Measurements from ENCODE around the gene KLK6. TPM values are rescaled to one million over a fixed set of nuclear protein-coding genes. Genes with fewer than 3 reads are reported as not detected.

KLK6 gene
- total and polyA plus RNA-seq, 2 experiments from 2014 or later: not detected

DNA sequence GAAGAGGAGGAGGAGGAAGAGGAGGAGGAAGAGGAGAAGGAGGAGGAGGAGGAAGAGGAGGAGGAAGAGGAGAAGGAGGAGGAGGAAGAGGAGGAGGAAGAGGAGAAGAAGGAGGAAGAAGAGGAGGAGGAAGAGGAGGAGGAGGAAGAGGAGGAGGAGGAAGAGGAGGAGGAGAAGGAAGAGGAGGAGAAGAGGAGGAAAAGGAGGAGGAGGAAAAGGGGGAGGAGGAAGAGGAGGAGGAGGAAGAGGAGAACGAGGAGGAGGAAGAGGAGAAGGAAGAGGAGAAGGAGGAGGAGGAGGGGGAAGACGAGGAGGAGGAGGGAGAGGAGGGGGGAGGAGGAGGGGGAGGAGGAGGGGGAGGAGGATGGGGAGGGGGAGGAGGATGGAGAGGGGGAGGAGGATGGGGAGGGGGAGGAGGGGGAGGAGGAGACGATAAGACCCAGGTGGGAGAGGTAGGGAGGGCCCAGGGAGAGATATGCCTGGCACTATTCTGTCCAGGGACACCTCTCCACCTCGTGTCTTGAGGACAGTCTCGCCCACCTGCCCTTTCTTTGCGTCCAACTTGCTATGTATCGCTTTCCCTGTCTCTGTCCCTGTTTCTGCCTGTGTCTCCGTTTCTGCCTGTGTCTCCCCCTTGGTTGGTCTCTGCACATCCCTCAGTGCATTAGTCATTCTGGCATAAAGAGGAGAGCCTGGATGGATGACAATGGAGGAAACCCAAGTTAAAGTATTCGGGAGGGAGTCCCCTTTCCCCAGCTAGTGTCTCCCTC is 9.5 kb downstream of the KLK6 start:
- Histone ChIP-seq H3K4me3 (no peak overlapping the region), H3K9me2 (ENCODE audit: insufficient read depth) (no peaks in the 10 kb centered on the region), H3K4me1 (ENCODE audit: insufficient read depth) (no peaks in the 10 kb centered on the region), H3K9me3 (ENCODE audit: low read depth) (no peaks in the 10 kb centered on the region), H3K4me2 (ENCODE audit: unreplicated experiment) (no peak overlapping the region), H3K79me2 (ENCODE audit: insufficient read depth) (no peaks in the 10 kb centered on the region), H4K20me1 (ENCODE audit: insufficient read depth) (no peaks in the 10 kb centered on the region), H3K36me3 (ENCODE audit: low read depth) (no peaks in the 10 kb centered on the region), H3K9ac (no peak overlapping the region), H3K27me3 (replicated peaks; ENCODE audit: insufficient read depth) (0 out of 2 replicates have a peak, but pooled peaks cover 7% of the 10 kb centered on the region), H3F3A (ENCODE audit: insufficient read depth) (no peaks in the 10 kb centered on the region), H2AFZ (no peak overlapping the region), H3K27ac (no peak overlapping the region)
- TF ChIP-seq EZH2phosphoT487 (IDR thresholded peaks at IDR 0.05; ENCODE audit: insufficient read depth, low read depth) (no peak), EZH2 (IDR thresholded peaks at IDR 0.05; ENCODE audit: insufficient read depth, poor library complexity, severe bottlenecking) (no peak)
- peak; percentile 32 for DNase-seq
- in situ Hi-C loops (cut with MboI): no loop called here
- WGBS, 2 experiments (ENCODE audit: low coverage in 1 of 2, low lambda C conversion rate in 2 of 2, missing lambda C conversion rate in 2 of 2): 26 to 49% methylated on average over 7 to 9 of the region's 9 CpGs

- H4K20me1 ChIP-seq (ENCODE audit: insufficient read depth): no peaks in the 10 kb centered on the region
- H3K4me2 ChIP-seq (ENCODE audit: unreplicated experiment): no peak overlapping the region
- DNase-seq: no peak
- no peak overlapping the region for H3K4me3 ChIP-seq
- H3K27me3 ChIP-seq (replicated peaks; ENCODE audit: insufficient read depth): 0 out of 2 replicates have a peak, but pooled peaks cover 7% of the 10 kb centered on the region
- H3K27ac ChIP-seq: no peak overlapping the region
- WGBS, 2 experiments (ENCODE audit: low coverage in 1 of 2, low lambda C conversion rate in 2 of 2, missing lambda C conversion rate in 2 of 2): 29 to 39% methylated on average over 6 to 8 of the region's 8 CpGs
- H2AFZ ChIP-seq: no peak overlapping the region
- no peaks in the 10 kb centered on the region for H3K9me3 ChIP-seq (ENCODE audit: low read depth)
- TF ChIP-seq EZH2phosphoT487 (IDR thresholded peaks at IDR 0.05; ENCODE audit: insufficient read depth, low read depth): no peak
- TF ChIP-seq EZH2 (IDR thresholded peaks at IDR 0.05; ENCODE audit: insufficient read depth, poor library complexity, severe bottlenecking): no peak
- H3K79me2 ChIP-seq (ENCODE audit: insufficient read depth): no peaks in the 10 kb centered on the region
- H3K9me2 ChIP-seq (ENCODE audit: insufficient read depth): no peaks in the 10 kb centered on the region
- no peaks in the 10 kb centered on the region for H3K36me3 ChIP-seq (ENCODE audit: low read depth)
- no peaks in the 10 kb centered on the region for H3K4me1 ChIP-seq (ENCODE audit: insufficient read depth)
- in situ Hi-C loops (cut with MboI): no loop called here
- H3F3A ChIP-seq (ENCODE audit: insufficient read depth): no peaks in the 10 kb centered on the region
- H3K9ac ChIP-seq: no peak overlapping the region
These were observed 11.8 kb downstream of the KLK6 start for GRCh38 chr19:50957587-50957986.

- no peaks in the 10 kb centered on the region for H3K79me2 ChIP-seq (ENCODE audit: insufficient read depth)
- in situ Hi-C loops (cut with MboI): no loop called here
- WGBS, 2 experiments (ENCODE audit: low coverage in 1 of 2, low lambda C conversion rate in 2 of 2, missing lambda C conversion rate in 2 of 2): 0 to 7% methylated on average over 2 to 7 of the region's 7 CpGs
These were observed 16.5 kb downstream of the KLK6 start, which contains the start of gene KLK5 for GRCh38 chr19:50952910-50953309. Gene KLK5, minus strand, starts transcription at chr19:50953038. Its CDS starts 381 bp downstream, at chr19:50952657.

DNA sequence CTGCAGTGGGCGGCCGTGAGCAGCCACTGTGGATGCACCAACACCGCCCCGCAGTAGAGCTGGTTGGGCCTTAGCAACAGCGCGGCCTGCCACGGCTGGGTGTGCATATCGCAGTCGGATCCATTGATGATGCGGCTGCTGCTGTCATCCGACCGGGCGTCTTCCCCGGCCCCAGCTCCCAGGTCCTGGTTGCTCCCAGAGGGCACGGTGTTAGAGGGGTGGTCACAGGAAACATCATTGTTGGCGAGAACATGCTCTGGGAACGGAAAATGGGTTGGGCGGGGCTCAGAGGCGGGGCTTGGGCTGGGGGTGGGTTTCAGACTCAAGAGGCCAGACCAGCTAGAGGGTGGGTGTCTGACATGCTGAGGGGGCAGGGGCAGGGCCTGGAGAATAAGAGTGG is 19.5 kb downstream of the KLK6 start:
- Histone ChIP-seq H3K9me3 (ENCODE audit: low read depth) (no peaks in the 10 kb centered on the region), H3K27me3 (replicated peaks; ENCODE audit: insufficient read depth) (no peaks in the 10 kb centered on the region), H2AFZ (no peak overlapping the region), H3K4me1 (ENCODE audit: insufficient read depth) (no peaks in the 10 kb centered on the region), H3K9me2 (ENCODE audit: insufficient read depth) (no peaks in the 10 kb centered on the region), H3K9ac (no peak overlapping the region), H3K4me2 (ENCODE audit: unreplicated experiment) (no peak overlapping the region), H3K36me3 (ENCODE audit: low read depth) (no peaks in the 10 kb centered on the region), H4K20me1 (ENCODE audit: insufficient read depth) (no peaks in the 10 kb centered on the region), H3F3A (ENCODE audit: insufficient read depth) (no peaks in the 10 kb centered on the region), H3K27ac (no peak overlapping the region), H3K4me3 (no peak overlapping the region), H3K79me2 (ENCODE audit: insufficient read depth) (no peaks in the 10 kb centered on the region)
- DNase-seq: no peak
- WGBS, 2 experiments (ENCODE audit: low coverage in 1 of 2, low lambda C conversion rate in 2 of 2, missing lambda C conversion rate in 2 of 2): 30 to 45% methylated on average over 17 to 19 of the region's 19 CpGs
- in situ Hi-C loops (cut with MboI): no loop called here
- TF ChIP-seq EZH2phosphoT487 (IDR thresholded peaks at IDR 0.05; ENCODE audit: insufficient read depth, low read depth) (no peak), EZH2 (IDR thresholded peaks at IDR 0.05; ENCODE audit: insufficient read depth, poor library complexity, severe bottlenecking) (no peak)

More at GRCh38 chr19:50952910-50953309, 16.5 kb downstream of the KLK6 start, which contains the start of gene KLK5:
- no peaks in the 10 kb centered on the region for H3F3A ChIP-seq (ENCODE audit: insufficient read depth)
- H3K27ac ChIP-seq: no peak within 1 kb of the TSS
- no peaks in the 10 kb centered on the region for H3K4me1 ChIP-seq (ENCODE audit: insufficient read depth)
- H2AFZ ChIP-seq: no peak within 1 kb of the TSS
- H4K20me1 ChIP-seq (ENCODE audit: insufficient read depth): no peaks in the 10 kb centered on the region
- no peak within 1 kb of the TSS for H3K9ac ChIP-seq
- TF ChIP-seq EZH2phosphoT487 (IDR thresholded peaks at IDR 0.05; ENCODE audit: insufficient read depth, low read depth) (no peak), EZH2 (IDR thresholded peaks at IDR 0.05; ENCODE audit: insufficient read depth, poor library complexity, severe bottlenecking) (no peak)
- H3K36me3 ChIP-seq (ENCODE audit: low read depth): no peaks in the 10 kb centered on the region
- H3K27me3 ChIP-seq (replicated peaks; ENCODE audit: insufficient read depth): 0 out of 2 replicates have a peak, but pooled peaks cover 7% of the 10 kb centered on the region
- DNase-seq: peak; percentile 56
- H3K4me3 ChIP-seq: no peak within 1 kb of the TSS
- H3K4me2 ChIP-seq (ENCODE audit: unreplicated experiment): no peak within 1 kb of the TSS
- no peaks in the 10 kb centered on the region for H3K9me2 ChIP-seq (ENCODE audit: insufficient read depth)
- no peaks in the 10 kb centered on the region for H3K9me3 ChIP-seq (ENCODE audit: low read depth)
